Thoracic aorta (tissue), 2 donors: Measurements from ENCODE around the gene SSC4D. TPM values are rescaled to one million over a fixed set of nuclear protein-coding genes. Genes with fewer than 3 reads are reported as not detected.

Experiments used
- ATAC-seq: fragments of 150-250 bp; one replicate; pipeline ENCODE4 v1.8.0; 2017; ENCODE audit warnings: low read depth; ENCODE audit not compliant: insufficient number of reproducible peaks, low FRiP score
- DNase-seq: peaks from one replicate; pipeline ENCODE4 v3.0.0-alpha.2; 2020; ENCODE audit warnings: low spot score
- H3K27ac ChIP-seq, 2 donors: fragments of 200-600 bp; sonication (generic); 1 replicate in 1 of 2; 2 replicates in 1 of 2; pipeline ENCODE4 v1.5.1; 2016; ENCODE audit warnings: mild to moderate bottlenecking in 2 of 2, moderate library complexity in 2 of 2
- H3K27me3 ChIP-seq: fragments of 200-600 bp; sonication (generic); replicated peaks from 2 replicates; pipeline ENCODE4 v1.6.0; 2016; ENCODE audit warnings: mild to moderate bottlenecking; ENCODE audit not compliant: insufficient read depth
- H3K36me3 ChIP-seq: fragments of 200-600 bp; sonication (generic); one replicate; pipeline ENCODE4 v1.5.1; 2016
- H3K4me1 ChIP-seq, 2 donors: fragments of 200-600 bp; sonication (generic); 1 replicate in 1 of 2; 2 replicates in 1 of 2; pipeline versions ENCODE4 v1.5.1 to v1.6.0; 2016; ENCODE audit warnings: low read depth in 2 of 2, mild to moderate bottlenecking in 1 of 2; ENCODE audit not compliant: control insufficient read depth in 1 of 2
- H3K4me3 ChIP-seq: fragments of 200-600 bp; sonication (generic); 2 replicates; pipeline ENCODE4 v1.5.1; 2016; ENCODE audit warnings: mild to moderate bottlenecking
- H3K9me3 ChIP-seq: fragments of 200-600 bp; sonication (generic); 2 replicates; pipeline ENCODE4 v1.5.1; 2016
- CTCF ChIP-seq: fragments of 200-600 bp; sonication (generic); IDR thresholded peaks from one replicate; pipeline ENCODE4 v1.5.1; 2019; ENCODE audit warnings: antibody characterized with exemption
- total RNA-seq, 2 donors: library from RNA; depleted of rRNA; stranded (reverse); fragments of >200 nt; gene quantifications; one replicate each; pipeline versions ENCODE4 v1.1.0 to v1.2.3, GENCODE V29; 2016

Gene SSC4D
- total RNA-seq, 2 donors from 2014 or later = 1.5 to 3.2 TPM

- peak overlapping the region; percentile 99 for H3K4me3 ChIP-seq
- no peaks in the 10 kb centered on the region for H3K36me3 ChIP-seq
- TF ChIP-seq CTCF = no peak
- H3K27me3 ChIP-seq = no peaks in the 10 kb centered on the region
- H3K9me3 ChIP-seq = no peaks in the 10 kb centered on the region
- peaks cover 30 to 51% of the 10 kb centered on the region in 2 donors for H3K4me1 ChIP-seq
- DNase-seq = no peak
- no peak for ATAC-seq
- peak overlapping the region; percentile 98 to 99 for H3K27ac ChIP-seq
Measured at GRCh38 chr7:76357475-76358010, 52.0 kb downstream of the SSC4D start.

DNA sequence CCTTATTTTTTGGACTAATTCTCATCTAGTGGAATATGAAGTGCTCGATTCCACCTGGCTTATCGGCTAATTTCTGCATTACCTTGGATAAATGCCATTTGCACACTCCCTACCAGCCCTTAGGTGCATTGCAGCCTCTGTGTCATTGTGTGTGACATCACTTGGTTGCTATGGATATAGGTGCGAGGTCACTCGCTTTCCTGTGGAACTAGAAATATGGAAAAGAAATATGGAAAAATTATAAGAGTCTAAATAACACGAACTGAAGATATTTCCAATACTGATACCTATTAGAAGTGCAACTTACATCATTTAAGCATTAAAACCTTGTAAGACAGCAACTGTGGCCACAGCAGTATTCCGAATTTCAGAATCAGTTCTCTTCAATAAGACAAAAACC is 52.7 kb downstream of the SSC4D start:
- ATAC-seq (no peak), DNase-seq (no peak)
- Histone ChIP-seq H3K27ac (peak overlapping the region in 1 of 2 donors; percentile 99), H3K9me3 (no peaks in the 10 kb centered on the region), H3K36me3 (no peaks in the 10 kb centered on the region), H3K4me1 (peaks cover 34 to 58% of the 10 kb centered on the region in 2 donors), H3K4me3 (peak overlapping the region; percentile 99), H3K27me3 (no peaks in the 10 kb centered on the region)
- no peak for TF ChIP-seq CTCF

- ATAC-seq (no peak), DNase-seq (no peak)
- Histone ChIP-seq H3K4me3 (peak overlapping the region; percentile 4), H3K9me3 (no peaks in the 10 kb centered on the region), H3K36me3 (no peaks in the 10 kb centered on the region), H3K27ac (peak overlapping the region in 1 of 2 donors; percentile 99), H3K27me3 (no peaks in the 10 kb centered on the region), H3K4me1 (peaks cover 36 to 64% of the 10 kb centered on the region in 2 donors)
- no peak for TF ChIP-seq CTCF
Measured at GRCh38 chr7:76356115-76356514, 53.4 kb downstream of the SSC4D start.

- no peaks in the 10 kb centered on the region for H3K36me3 ChIP-seq
- H3K27me3 ChIP-seq = no peaks in the 10 kb centered on the region
- ATAC-seq (no peak), DNase-seq (no peak)
- peaks cover 35 to 64% of the 10 kb centered on the region in 2 donors for H3K4me1 ChIP-seq
- no peak for TF ChIP-seq CTCF
- H3K4me3 ChIP-seq = no peak overlapping the region
- no peaks in the 10 kb centered on the region for H3K9me3 ChIP-seq
- H3K27ac ChIP-seq = no peak overlapping the region
Measured at GRCh38 chr7:76354981-76355730, 54.3 kb downstream of the SSC4D start.

- DNase-seq (no peak), ATAC-seq (no peak)
- H3K36me3 ChIP-seq = no peaks in the 10 kb centered on the region
- H3K27ac ChIP-seq = no peak overlapping the region
- no peaks in the 10 kb centered on the region for H3K9me3 ChIP-seq
- TF ChIP-seq CTCF = no peak
- no peaks in the 10 kb centered on the region for H3K27me3 ChIP-seq
- H3K4me3 ChIP-seq = no peak overlapping the region
- peaks cover 30 to 57% of the 10 kb centered on the region in 2 donors for H3K4me1 ChIP-seq
Measured at GRCh38 chr7:76354516-76354915, 55.0 kb downstream of the SSC4D start.
